Right lobe of liver (tissue), 6 donors: Measurements from ENCODE around the gene KCNK7. TPM values are rescaled to one million over a fixed set of nuclear protein-coding genes. Genes with fewer than 3 reads are reported as not detected.

Experiments used
- ATAC-seq, 4 donors: fragments of 200-7000 bp; cut with Tn5 transposase; one replicate each; pipeline ENCODE4 v1.9.1; 2020; ENCODE audit warnings: mild to moderate bottlenecking in 4 of 4, moderate library complexity in 4 of 4
- DNase-seq, 3 donors: peaks; one replicate each; pipeline ENCODE4 v3.0.0-alpha.2; 2020
- H3K27ac ChIP-seq, 3 donors: fragments of 200-600 bp; one replicate each; pipeline ENCODE4 v1.8.0; 2022
- H3K27me3 ChIP-seq, 2 donors: fragments of 200-600 bp; one replicate each; pipeline ENCODE4 v1.8.0; 2022
- H3K36me3 ChIP-seq, 4 donors: fragments of 200-600 bp; sonication (generic) in 1 of 4; one replicate each; pipeline versions ENCODE4 v1.5.1 to v1.8.0; 2017 to 2022; ENCODE audit warnings: control low read depth in 1 of 4
- H3K4me1 ChIP-seq, 4 donors: fragments of 200-600 bp; sonication (generic) in 1 of 4; one replicate each; pipeline versions ENCODE4 v1.5.1 to v1.8.0; 2017 to 2022; ENCODE audit warnings: control low read depth in 1 of 4
- H3K4me3 ChIP-seq, 3 donors: fragments of 200-600 bp; one replicate each; pipeline ENCODE4 v1.8.0; 2022
- H3K9me3 ChIP-seq, 4 donors: fragments of 200-600 bp; sonication (generic) in 1 of 4; one replicate each; pipeline versions ENCODE4 v1.5.1 to v1.8.0; 2017 to 2022; ENCODE audit warnings: control low read depth in 1 of 4
- POLR2A ChIP-seq: fragments of 450-650 bp; IDR thresholded peaks from one replicate; pipeline ENCODE4 v1.6.1; 2017; ENCODE audit warnings: antibody characterized with exemption, mild to moderate bottlenecking
- WGBS: methylation state at CpG from one replicate; pipeline ENCODE4 v1.1.6; 2018; ENCODE audit warnings: low coverage, low lambda C conversion rate; ENCODE audit not compliant: insufficient coverage; ENCODE audit errors: missing lambda C conversion rate; 5-methylcytosine and 5-hydroxymethylcytosine counted together
- intact Hi-C, 2 donors: fragments of 100-400 bp; cut with DNase I; formaldehyde crosslinking; loops; one replicate each; pipeline versions ENCODE4 v1.11.2 to v1.14.1; 2022
- total RNA-seq, 6 experiments: library from RNA; depleted of rRNA in 2 of 6; stranded (reverse); fragments of >200 nt in 2 of 6; fragmentation: NEBNext Ultra II Directional in 3 of 6; extraction: Animal tissue kit (Norgen Biotek cat#: 25700) in 3 of 6; gene quantifications; one replicate each; pipeline versions ENCODE4 v1.1.0 to v1.2.4, GENCODE V29; 2016 to 2023
- TF ChIP-seq, protein P1 (sequence below), 4 donors: fragments of 200-600 bp in 3 of 4; fragments of 450-650 bp in 1 of 4; IDR thresholded peaks; one replicate each; pipeline versions ENCODE4 v1.5.1 to v1.8.0; 2016 to 2022; ENCODE audit warnings: antibody characterized with exemption in 4 of 4, mild to moderate bottlenecking in 2 of 4
- donor health status: DM: no; HTN: yes; CAD: no.
- donor health status: DM: no; HTN: no; CAD: no.
- donor health status: DM: no; HTN: no; CAD: no.
- donor health status: DM: no; HTN: yes; CAD: no.
- donor health status: DM: no; HTN: yes; CAD: no.

KCNK7 gene
- total RNA-seq, 6 experiments from 2014 or later: 0.31 TPM; not detected in 5

DNA sequence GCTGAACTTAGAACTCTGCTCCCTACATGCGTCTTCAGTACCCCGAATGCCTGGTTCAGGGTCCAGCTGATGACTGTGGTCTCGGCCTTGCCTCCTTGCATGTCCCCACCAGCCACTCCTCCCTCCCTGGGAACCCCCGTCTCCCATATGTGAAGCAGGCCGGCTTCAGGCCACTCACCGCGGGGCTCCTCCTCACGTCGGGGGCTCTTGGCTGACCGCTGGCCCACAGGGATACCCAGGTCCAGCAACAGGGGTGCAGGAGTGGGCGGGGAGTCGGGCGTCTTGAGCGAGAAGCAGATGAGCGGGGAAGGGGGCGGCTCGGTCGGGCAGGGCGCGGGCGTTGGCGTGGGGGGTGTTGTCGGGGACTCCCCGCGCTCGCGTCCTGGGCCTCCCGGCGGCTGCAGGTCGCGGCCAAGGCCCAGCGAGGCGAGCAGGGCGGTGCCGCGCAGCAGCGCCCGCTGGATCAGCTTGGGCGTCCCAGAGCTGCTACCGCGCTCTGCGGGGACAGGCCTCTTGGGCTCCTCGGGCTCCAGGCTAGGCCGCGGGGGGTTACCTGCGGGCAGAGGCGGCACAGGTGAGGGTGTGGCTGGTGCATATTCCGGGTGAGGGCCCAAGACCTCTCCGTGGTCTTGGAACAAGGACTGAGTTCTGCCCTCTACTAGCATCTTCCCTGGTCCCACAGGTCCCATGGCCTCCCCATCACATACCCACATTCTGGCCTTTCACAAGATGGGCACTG is 3.8 kb upstream of the KCNK7 start:
- Histone ChIP-seq H3K4me1 (no peaks in the 10 kb centered on the region), H3K27me3 (no peaks in the 10 kb centered on the region), H3K9me3 (no peaks in the 10 kb centered on the region), H3K27ac (no peak overlapping the region), H3K36me3 (peaks cover 0 to 34% (median 14%) of the 10 kb centered on the region in 4 donors), H3K4me3 (no peak overlapping the region)
- DNase-seq: no peak
- 74% methylated on average over 5 of the region's 49 CpGs for WGBS
- ATAC-seq: no peak
- TF ChIP-seq, protein P1, sequence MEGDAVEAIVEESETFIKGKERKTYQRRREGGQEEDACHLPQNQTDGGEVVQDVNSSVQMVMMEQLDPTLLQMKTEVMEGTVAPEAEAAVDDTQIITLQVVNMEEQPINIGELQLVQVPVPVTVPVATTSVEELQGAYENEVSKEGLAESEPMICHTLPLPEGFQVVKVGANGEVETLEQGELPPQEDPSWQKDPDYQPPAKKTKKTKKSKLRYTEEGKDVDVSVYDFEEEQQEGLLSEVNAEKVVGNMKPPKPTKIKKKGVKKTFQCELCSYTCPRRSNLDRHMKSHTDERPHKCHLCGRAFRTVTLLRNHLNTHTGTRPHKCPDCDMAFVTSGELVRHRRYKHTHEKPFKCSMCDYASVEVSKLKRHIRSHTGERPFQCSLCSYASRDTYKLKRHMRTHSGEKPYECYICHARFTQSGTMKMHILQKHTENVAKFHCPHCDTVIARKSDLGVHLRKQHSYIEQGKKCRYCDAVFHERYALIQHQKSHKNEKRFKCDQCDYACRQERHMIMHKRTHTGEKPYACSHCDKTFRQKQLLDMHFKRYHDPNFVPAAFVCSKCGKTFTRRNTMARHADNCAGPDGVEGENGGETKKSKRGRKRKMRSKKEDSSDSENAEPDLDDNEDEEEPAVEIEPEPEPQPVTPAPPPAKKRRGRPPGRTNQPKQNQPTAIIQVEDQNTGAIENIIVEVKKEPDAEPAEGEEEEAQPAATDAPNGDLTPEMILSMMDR (IDR thresholded peaks at IDR 0.05): no peak
- no peak for TF ChIP-seq POLR2A
- intact Hi-C loops: no loop called here

DNA sequence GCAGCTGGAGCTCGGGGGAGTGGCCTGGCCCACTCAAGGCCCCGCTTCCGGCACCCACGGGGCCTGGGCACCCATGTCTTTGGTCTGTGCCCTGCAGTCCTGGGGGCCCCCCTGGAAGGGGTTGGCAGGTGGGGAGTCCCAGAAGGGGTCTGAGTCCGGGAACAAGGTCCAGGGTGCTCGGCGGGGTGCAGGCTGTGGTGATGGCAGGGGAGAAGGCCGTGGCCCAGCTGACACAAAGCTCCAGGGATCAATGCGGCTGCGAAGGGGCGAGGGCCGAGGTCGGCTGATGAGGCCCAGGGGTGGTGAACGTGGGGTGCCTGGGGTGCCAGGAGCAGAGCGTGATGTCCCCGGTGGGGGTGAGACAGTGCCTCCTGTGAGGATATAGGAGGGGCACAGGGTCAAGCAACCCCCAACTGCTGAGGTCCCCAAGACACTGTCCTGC is 2.7 kb upstream of the KCNK7 start:
- no peak for TF ChIP-seq POLR2A
- TF ChIP-seq, protein P1 (IDR thresholded peaks at IDR 0.05): no peak
- Histone ChIP-seq H3K4me3 (no peak overlapping the region), H3K9me3 (no peaks in the 10 kb centered on the region), H3K4me1 (no peaks in the 10 kb centered on the region), H3K27ac (no peak overlapping the region), H3K27me3 (no peaks in the 10 kb centered on the region), H3K36me3 (peaks cover 0 to 24% (median 12%) of the 10 kb centered on the region in 4 donors)
- DNase-seq (no peak), ATAC-seq (no peak)
- 73% methylated on average over 4 of the region's 16 CpGs for WGBS
- intact Hi-C loops: no loop called here

DNA sequence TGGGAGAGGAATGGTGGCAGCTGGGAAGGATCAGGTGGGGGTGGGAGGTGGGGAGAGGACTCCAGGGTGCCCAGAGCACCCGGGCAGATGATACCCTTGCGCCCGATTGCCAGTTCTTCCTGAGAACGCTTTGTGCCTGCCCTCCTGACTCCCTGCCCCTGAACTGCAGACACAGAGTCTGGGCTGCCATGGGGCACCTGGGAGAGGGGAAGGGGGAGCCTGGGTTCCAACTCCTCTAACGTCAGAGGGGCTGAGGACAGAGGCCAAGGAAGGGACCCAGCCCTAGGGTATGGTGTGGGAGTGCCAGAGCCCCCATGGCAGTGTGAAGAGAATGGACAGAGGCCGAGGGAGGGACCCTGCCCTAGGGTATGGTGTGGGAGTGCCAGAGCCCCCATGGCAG is 920 bp upstream of the KCNK7 start:
- TF ChIP-seq, protein P1 (IDR thresholded peaks at IDR 0.05): no peak
- no peak for TF ChIP-seq POLR2A
- H3K27me3 ChIP-seq: no peaks in the 10 kb centered on the region
- H3K4me3 ChIP-seq: no peak overlapping the region
- ATAC-seq: no peak
- WGBS: 82% methylated on average over 3 of the region's 6 CpGs
- H3K4me1 ChIP-seq: no peaks in the 10 kb centered on the region
- no peaks in the 10 kb centered on the region for H3K9me3 ChIP-seq
- intact Hi-C loops: no loop called here
- peaks cover 0 to 17% (median 8%) of the 10 kb centered on the region in 4 donors for H3K36me3 ChIP-seq
- DNase-seq: no peak
- no peak overlapping the region for H3K27ac ChIP-seq

DNA sequence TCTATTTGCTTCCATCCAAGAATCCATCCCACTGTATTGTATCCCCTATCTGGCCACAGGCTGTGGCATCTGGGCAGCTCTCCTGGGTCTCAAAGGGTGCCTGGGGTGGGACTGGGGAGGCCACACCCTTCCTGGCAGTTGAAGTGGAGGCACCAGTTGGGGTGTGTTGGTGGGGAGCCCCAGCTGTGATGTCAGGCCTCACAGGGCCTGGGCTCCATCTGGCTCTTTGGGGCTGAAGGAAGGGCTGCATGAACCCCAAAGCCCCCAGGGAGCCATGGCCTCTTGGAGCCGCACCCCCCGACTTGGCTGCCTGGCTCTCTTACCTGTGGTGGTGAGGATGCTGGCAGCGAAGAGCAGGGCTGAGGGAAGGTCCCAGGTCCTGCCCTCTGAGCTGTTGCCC is 469 bp downstream of the KCNK7 start:
- H3K27ac ChIP-seq: no peak overlapping the region

More for the DNA sequence above, 469 bp downstream of the KCNK7 start:
- no peak for DNase-seq
- H3K36me3 ChIP-seq: peaks cover 0 to 17% (median 8%) of the 10 kb centered on the region in 4 donors
- no CpG with 5 or more reads among the region's 3 CpGs for WGBS
- no peak for ATAC-seq
- H3K9me3 ChIP-seq: no peaks in the 10 kb centered on the region
- no peak overlapping the region for H3K4me3 ChIP-seq
- H3K4me1 ChIP-seq: no peaks in the 10 kb centered on the region
- no peaks in the 10 kb centered on the region for H3K27me3 ChIP-seq
- TF ChIP-seq POLR2A: no peak
- TF ChIP-seq, protein P1 (IDR thresholded peaks at IDR 0.05): no peak
- intact Hi-C loops: no loop called here
